Endothelial cell (in vitro differentiated cells): Measurements from ENCODE around the gene KRTAP5-4. TPM values are rescaled to one million over a fixed set of nuclear protein-coding genes. Genes with fewer than 3 reads are reported as not detected.
"Not testable (repeated sequence)": the region's sequence is repeated elsewhere in the genome, so short reads cannot be mapped to it uniquely, and the experiment has no call there.

ENCODE experiments used
- DNase-seq: peaks from one replicate; pipeline ENCODE4 v3.0.0; 2021; ENCODE audit warnings: low spot score
- H3K27ac Mint-ChIP-seq: one replicate; pipeline ENCODE4 v1.8.0; 2021; ENCODE audit warnings: mixed read lengths, inconsistent platforms; ENCODE audit not compliant: unreplicated experiment
- H3K27me3 Mint-ChIP-seq: one replicate; pipeline ENCODE4 v1.8.0; 2021; ENCODE audit warnings: mild to moderate bottlenecking, moderate library complexity, mixed read lengths, inconsistent platforms; ENCODE audit not compliant: unreplicated experiment
- H3K36me3 Mint-ChIP-seq: one replicate; pipeline ENCODE4 v1.8.0; 2021; ENCODE audit warnings: mild to moderate bottlenecking, low read depth, mixed read lengths, inconsistent platforms; ENCODE audit not compliant: unreplicated experiment
- H3K4me1 Mint-ChIP-seq: one replicate; pipeline ENCODE4 v1.8.0; 2021; ENCODE audit warnings: mild to moderate bottlenecking, mixed read lengths, inconsistent platforms; ENCODE audit not compliant: unreplicated experiment
- H3K4me3 Mint-ChIP-seq: one replicate; pipeline ENCODE4 v1.8.0; 2021; ENCODE audit warnings: mild to moderate bottlenecking, mixed read lengths, inconsistent platforms; ENCODE audit not compliant: unreplicated experiment
- H3K9me3 Mint-ChIP-seq: one replicate; pipeline ENCODE4 v1.8.0; 2021; ENCODE audit warnings: mixed read lengths, inconsistent platforms; ENCODE audit not compliant: unreplicated experiment
- total RNA-seq: library from RNA; stranded (reverse); fragmentation: NEBNext Ultra II Directional; extraction: Animal tissue kit (Norgen Biotek cat#: 25700); gene quantifications from one replicate; pipeline ENCODE4 v1.2.1, GENCODE V29; 2021; ENCODE audit not compliant: unreplicated experiment
- TF ChIP-seq, protein P1 (sequence below): fragments of 200-600 bp; sonication (generic); IDR thresholded peaks from one replicate; pipeline ENCODE4 v1.5.0; 2021; ENCODE audit warnings: antibody characterized with exemption; ENCODE audit not compliant: unreplicated experiment

KRTAP5-4 gene
- total RNA-seq, 1 donor from 2014 or later: not detected

GRCh38 chr11:1604711-1605110 lies 17.2 kb downstream of the KRTAP5-4 start:
- no peak for DNase-seq
- no peaks in the 10 kb centered on the region for H3K4me1 Mint-ChIP-seq
- peaks cover 3% of the 10 kb centered on the region for H3K27me3 Mint-ChIP-seq
- no peak overlapping the region for H3K27ac Mint-ChIP-seq
- no peak overlapping the region for H3K4me3 Mint-ChIP-seq
- TF ChIP-seq, protein P1, sequence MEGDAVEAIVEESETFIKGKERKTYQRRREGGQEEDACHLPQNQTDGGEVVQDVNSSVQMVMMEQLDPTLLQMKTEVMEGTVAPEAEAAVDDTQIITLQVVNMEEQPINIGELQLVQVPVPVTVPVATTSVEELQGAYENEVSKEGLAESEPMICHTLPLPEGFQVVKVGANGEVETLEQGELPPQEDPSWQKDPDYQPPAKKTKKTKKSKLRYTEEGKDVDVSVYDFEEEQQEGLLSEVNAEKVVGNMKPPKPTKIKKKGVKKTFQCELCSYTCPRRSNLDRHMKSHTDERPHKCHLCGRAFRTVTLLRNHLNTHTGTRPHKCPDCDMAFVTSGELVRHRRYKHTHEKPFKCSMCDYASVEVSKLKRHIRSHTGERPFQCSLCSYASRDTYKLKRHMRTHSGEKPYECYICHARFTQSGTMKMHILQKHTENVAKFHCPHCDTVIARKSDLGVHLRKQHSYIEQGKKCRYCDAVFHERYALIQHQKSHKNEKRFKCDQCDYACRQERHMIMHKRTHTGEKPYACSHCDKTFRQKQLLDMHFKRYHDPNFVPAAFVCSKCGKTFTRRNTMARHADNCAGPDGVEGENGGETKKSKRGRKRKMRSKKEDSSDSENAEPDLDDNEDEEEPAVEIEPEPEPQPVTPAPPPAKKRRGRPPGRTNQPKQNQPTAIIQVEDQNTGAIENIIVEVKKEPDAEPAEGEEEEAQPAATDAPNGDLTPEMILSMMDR: no peak
- no peaks in the 10 kb centered on the region for H3K36me3 Mint-ChIP-seq
- peaks cover 5% of the 10 kb centered on the region for H3K9me3 Mint-ChIP-seq

- H3K27ac Mint-ChIP-seq: no peak overlapping the region
- no peaks in the 10 kb centered on the region for H3K36me3 Mint-ChIP-seq
- H3K27me3 Mint-ChIP-seq: peaks cover 3% of the 10 kb centered on the region
Observed at GRCh38 chr11:1604181-1604580, 17.8 kb downstream of the KRTAP5-4 start.

GRCh38 chr11:1603629-1604028 lies 18.3 kb downstream of the KRTAP5-4 start:
- no peak for DNase-seq
- H3K36me3 Mint-ChIP-seq: no peaks in the 10 kb centered on the region
- TF ChIP-seq, protein P1: no peak
- no peak overlapping the region for H3K4me3 Mint-ChIP-seq
- peaks cover 5% of the 10 kb centered on the region for H3K9me3 Mint-ChIP-seq
- peaks cover 2% of the 10 kb centered on the region for H3K27me3 Mint-ChIP-seq
- H3K27ac Mint-ChIP-seq: no peak overlapping the region
- H3K4me1 Mint-ChIP-seq: no peaks in the 10 kb centered on the region

More at GRCh38 chr11:1604181-1604580, 17.8 kb downstream of the KRTAP5-4 start:
- no peaks in the 10 kb centered on the region for H3K4me1 Mint-ChIP-seq
- TF ChIP-seq, protein P1: no peak
- DNase-seq: no peak
- H3K9me3 Mint-ChIP-seq: peaks cover 5% of the 10 kb centered on the region
- no peak overlapping the region for H3K4me3 Mint-ChIP-seq

DNA sequence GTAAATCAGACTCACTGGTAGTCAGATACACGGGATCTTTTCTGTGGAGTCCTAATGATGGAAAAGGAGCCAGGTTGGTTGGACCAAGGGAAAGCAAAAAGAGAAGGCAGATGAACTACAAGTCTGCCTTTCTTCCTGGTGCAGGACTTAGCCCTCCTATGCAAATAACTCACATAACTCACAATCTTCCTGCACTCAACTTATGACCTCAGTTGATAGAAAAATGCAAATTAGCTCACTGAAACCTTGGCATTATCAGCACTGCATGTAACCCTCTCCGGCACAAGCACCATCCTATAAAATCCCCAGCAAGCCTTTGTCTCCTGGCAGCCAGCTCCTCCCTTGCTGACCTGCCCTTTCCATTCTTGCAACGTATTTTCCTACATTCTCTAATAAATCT lies 20.3 kb downstream of the KRTAP5-4 start:
- H3K27me3 Mint-ChIP-seq, DNase-seq, H3K4me3 Mint-ChIP-seq, H3K27ac Mint-ChIP-seq, H3K9me3 Mint-ChIP-seq, H3K36me3 Mint-ChIP-seq: not testable (repeated sequence)
- H3K4me1 Mint-ChIP-seq: peaks cover 11% of the 10 kb centered on the region

- peaks cover 2% of the 10 kb centered on the region for H3K27me3 Mint-ChIP-seq
- no peak for DNase-seq
- H3K9me3 Mint-ChIP-seq: peaks cover 5% of the 10 kb centered on the region
- TF ChIP-seq, protein P1: no peak
- H3K4me3 Mint-ChIP-seq: no peak overlapping the region
- no peak overlapping the region for H3K27ac Mint-ChIP-seq
- peaks cover 22% of the 10 kb centered on the region for H3K4me1 Mint-ChIP-seq
- no peaks in the 10 kb centered on the region for H3K36me3 Mint-ChIP-seq
Observed at GRCh38 chr11:1600626-1601025, 21.3 kb downstream of the KRTAP5-4 start.
